Lower leg skin (tissue), 4 donors: ENCODE data around the gene SNTG2. TPM values are rescaled to one million over a fixed set of nuclear protein-coding genes. Genes with fewer than 3 reads are reported as not detected.

Experiments
- DNase-seq, 2 donors: peaks; one replicate each; pipeline ENCODE4 v3.0.0-alpha.2; 2019; ENCODE audit warnings: low spot score in 2 of 2
- H3K4me3 ChIP-seq: fragments of 200-600 bp; sonication (generic); 2 replicates; pipeline ENCODE4 v1.5.1; 2017; ENCODE audit warnings: mild to moderate bottlenecking, low read depth; ENCODE audit not compliant: poor library complexity, severe bottlenecking
- CTCF ChIP-seq, 3 donors: fragments of 450-650 bp; IDR thresholded peaks; one replicate each; pipeline ENCODE4 v1.5.1; 2016; ENCODE audit warnings: antibody characterized with exemption in 3 of 3, mild to moderate bottlenecking in 3 of 3, moderate library complexity in 2 of 3
- POLR2A ChIP-seq, 2 donors: fragments of 450-650 bp; IDR thresholded peaks; one replicate each; pipeline ENCODE4 v1.6.1; 2016 to 2017; ENCODE audit warnings: antibody characterized with exemption in 2 of 2, mild to moderate bottlenecking in 1 of 2, moderate library complexity in 1 of 2
- WGBS, 2 donors: methylation state at CpG; one replicate each; pipeline ENCODE4 v1.1.5; 2018; 5-methylcytosine and 5-hydroxymethylcytosine counted together
- intact Hi-C: fragments of 100-400 bp; cut with DNase I; formaldehyde crosslinking; loops from one replicate; pipeline ENCODE4 v1.15.0; 2023; ENCODE audit warnings: low total_unique reads
- total RNA-seq, 4 donors: library from RNA; depleted of rRNA; stranded (reverse); fragments of >200 nt; gene quantifications; one replicate each; pipeline ENCODE4 v1.1.0, GENCODE V29; 2016

SNTG2 gene
- total RNA-seq, 4 donors from 2014 or later: 1.4 to 15.3 (median 6.3) TPM

- intact Hi-C loops: no loop called here
- no peak overlapping the region for H3K4me3 ChIP-seq
- no peak for DNase-seq
- TF ChIP-seq POLR2A (IDR thresholded peaks at IDR 0.05) (no peak), CTCF (IDR thresholded peaks at IDR 0.05) (no peak)
- WGBS, 2 donors: 70 to 74% methylated on average over 2 of the region's 2 CpGs
Measured at GRCh38 chr2:1186421-1186820, 235.8 kb downstream of the SNTG2 start.

DNA sequence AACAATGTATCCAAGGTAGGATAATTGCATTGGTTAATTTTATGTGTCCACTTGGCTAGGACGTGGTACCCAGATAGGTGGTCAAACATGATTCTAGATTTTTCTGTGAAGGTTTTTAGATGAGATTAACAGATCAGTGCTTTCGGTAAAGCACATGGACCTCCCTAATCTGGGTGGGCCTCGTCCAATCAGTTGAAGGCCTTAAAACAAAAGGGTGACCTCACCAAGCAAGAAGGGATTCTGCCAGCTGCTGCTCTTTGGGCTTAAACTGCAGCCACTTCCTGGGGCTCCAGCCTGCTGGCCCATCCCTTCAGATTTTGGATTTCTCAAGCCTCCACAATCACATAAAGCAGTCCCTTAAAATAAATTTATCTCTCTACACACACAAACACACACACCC is 236.5 kb downstream of the SNTG2 start:
- WGBS, 2 donors: 83 to 84% methylated on average over 3 of the region's 3 CpGs
- no peak for DNase-seq
- H3K4me3 ChIP-seq: no peak overlapping the region
- intact Hi-C loops: no loop called here
- TF ChIP-seq POLR2A (IDR thresholded peaks at IDR 0.05) (no peak), CTCF (IDR thresholded peaks at IDR 0.05) (no peak)

DNA sequence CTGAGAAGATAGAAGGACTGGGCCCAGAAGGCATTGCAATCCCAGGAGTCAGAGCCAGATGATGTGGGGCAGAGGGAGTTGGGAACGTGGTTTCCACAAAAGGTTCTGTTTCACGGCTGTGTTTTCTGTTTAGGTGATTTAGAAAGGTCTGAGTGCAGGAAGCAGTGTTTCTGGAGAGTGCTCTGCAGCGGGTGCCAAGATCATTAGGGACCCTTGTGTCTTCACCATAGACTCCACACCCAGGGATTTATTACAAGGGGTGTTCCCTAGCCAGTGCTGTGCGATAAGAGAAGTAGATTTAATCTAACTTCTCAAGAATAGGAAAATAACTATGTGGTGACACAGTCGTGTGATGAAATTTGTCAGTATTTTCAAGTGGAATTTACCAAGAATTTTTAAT is 241.5 kb downstream of the SNTG2 start:
- 75 to 76% methylated on average over 5 of the region's 5 CpGs for WGBS, 2 donors
- no peak overlapping the region for H3K4me3 ChIP-seq
- no peak for TF ChIP-seq CTCF (IDR thresholded peaks at IDR 0.05)
- TF ChIP-seq POLR2A (IDR thresholded peaks at IDR 0.05): no peak
- no peak for DNase-seq
- intact Hi-C loops: no loop called here

DNA sequence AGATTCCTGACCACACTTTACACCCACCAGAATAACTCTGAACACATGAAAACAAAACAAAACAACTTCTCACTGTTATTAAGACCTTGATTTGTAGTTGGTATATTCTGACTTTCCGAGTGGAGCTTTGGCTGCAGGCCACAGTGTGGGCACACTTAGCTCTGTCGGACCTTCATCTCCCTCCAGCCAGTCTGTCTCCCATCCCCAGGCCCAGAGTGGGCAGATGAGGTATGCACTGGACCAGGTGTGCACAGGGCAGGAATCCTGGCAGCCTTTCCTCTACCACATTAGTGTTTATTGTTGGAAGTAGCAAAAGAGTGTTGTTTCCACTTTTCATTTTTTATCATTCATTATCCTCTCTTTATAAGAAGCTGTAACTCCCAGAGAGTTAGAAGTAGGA is 243.2 kb downstream of the SNTG2 start:
- 68 to 69% methylated on average over 2 of the region's 2 CpGs for WGBS, 2 donors
- no peak for TF ChIP-seq POLR2A (IDR thresholded peaks at IDR 0.05)
- TF ChIP-seq CTCF (IDR thresholded peaks at IDR 0.05): no peak
- DNase-seq: no peak
- H3K4me3 ChIP-seq: no peak overlapping the region
- intact Hi-C loops: no loop called here

GRCh38 chr2:1203772-1204171 is 253.1 kb downstream of the SNTG2 start:
- intact Hi-C loops: no loop called here
- H3K4me3 ChIP-seq: no peak overlapping the region
- TF ChIP-seq POLR2A (IDR thresholded peaks at IDR 0.05) (no peak), CTCF (IDR thresholded peaks at IDR 0.05) (no peak)
- WGBS, 2 donors: 54 to 66% methylated on average over 6 of the region's 6 CpGs
- DNase-seq: no peak

DNA sequence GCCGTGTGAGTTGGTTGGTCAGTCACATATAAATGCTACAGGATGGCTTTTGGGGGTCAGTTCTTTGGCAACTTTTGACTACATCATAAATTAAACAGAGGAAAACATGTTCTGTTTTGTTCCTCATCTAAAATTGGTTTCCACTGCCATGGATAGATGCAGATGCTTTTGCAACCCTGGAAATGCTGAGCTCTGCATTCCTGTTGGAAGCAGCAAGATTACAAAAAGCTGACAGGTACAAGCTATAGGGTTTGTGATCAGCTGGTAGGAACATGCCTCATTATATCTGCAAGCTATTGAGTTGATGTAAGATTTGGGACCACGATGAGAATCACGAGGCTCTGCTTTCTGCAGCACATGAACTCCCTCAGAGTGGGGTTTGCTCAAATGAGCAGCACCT is 255.2 kb downstream of the SNTG2 start:
- no peak for DNase-seq
- no peak for TF ChIP-seq POLR2A (IDR thresholded peaks at IDR 0.05)
- TF ChIP-seq CTCF (IDR thresholded peaks at IDR 0.05): no peak
- H3K4me3 ChIP-seq: no peak overlapping the region
- intact Hi-C loops: no loop called here
- 73 to 86% methylated on average over 3 of the region's 3 CpGs for WGBS, 2 donors
